ENCODE measurements around the gene FEM1C. TPM values are rescaled to one million over a fixed set of nuclear protein-coding genes. Genes with fewer than 3 reads are reported as not detected.

FEM1C gene
- total RNA-seq, 1 experiment from 2014 or later: 27.5 TPM

- no TSS peak for BruUV-seq (replicated peaks)
- Histone ChIP-seq H2AFZ (ENCODE audit: low read depth, low read length, poor library complexity, severe bottlenecking) (peak overlapping the region; percentile 84), H3K4me3 (replicated peaks in 1 of 2; ENCODE audit: low read depth in 1 of 2, low read length in 2 of 2) (no peak overlapping the region), H3K9ac (ENCODE audit: low read length) (no peak overlapping the region), H3K27me3 (ENCODE audit: insufficient read depth, low read length) (no peaks in the 10 kb centered on the region), H3K36me3 (ENCODE audit: control insufficient read depth in 1 of 2, insufficient read depth in 2 of 2, low read length in 2 of 2) (no peaks in the 10 kb centered on the region), H3K9me3 (ENCODE audit: control insufficient read depth in 1 of 2, insufficient read depth in 1 of 2, low read depth in 1 of 2, low read length in 2 of 2) (no peaks in the 10 kb centered on the region), H3K9me2 (ENCODE audit: insufficient read depth) (no peaks in the 10 kb centered on the region), H4K20me1 (ENCODE audit: insufficient read depth) (no peaks in the 10 kb centered on the region), H3K79me2 (ENCODE audit: insufficient read depth, low read length) (no peaks in the 10 kb centered on the region), H3K4me2 (ENCODE audit: low read length) (peak overlapping the region; percentile 37), H3K4me1 (ENCODE audit: control insufficient read depth in 1 of 2, insufficient read depth in 2 of 2, low read length in 2 of 2) (peaks cover 0 to 14% of the 10 kb centered on the region in 2 experiments; a peak in 2 of 4 replicates), H3K27ac (ENCODE audit: low read depth, low read length) (no peak overlapping the region)
- DNase-seq (ENCODE audit: low read depth, low spot score) (no peak), ATAC-seq (no peak)
- TF ChIP-seq CBX3 (IDR thresholded peaks at IDR 0.05; ENCODE audit: low read depth): 0 out of 2 replicates have a peak, but pooled peaks have one; percentile 34
- no peak for TF ChIP-seq CTCF (IDR thresholded peaks at IDR 0.05 in 2 of 3, conservative IDR thresholded peaks at IDR 0.05 in 1 of 3; ENCODE audit: borderline replicate concordance in 1 of 3, insufficient read depth in 1 of 3, low read depth in 2 of 3, low read length in 2 of 3)
- ChIA-PET CTCF (no interaction called here), POLR2A (interaction anchor here (0.9 kb wide), 1 partner anchor 23 kb away, joined by 3 read pairs; no protein-coding TSS in a partner anchor), RAD21 (ENCODE audit: low non-redundant PET in 1 of 2, low total read pairs in 2 of 2, uncharacterized antibody in 2 of 2, unreplicated experiment in 2 of 2) (no interaction called here)
- intact Hi-C loops (cut with micrococcal nuclease): loop anchor here (2.0 kb wide), 1 partner anchor 19 kb away; no protein-coding TSS in a partner anchor
Measured at GRCh38 chr5:115551415-115551814, 6.8 kb upstream of the FEM1C start.

- no peak for ATAC-seq
- Histone ChIP-seq H3K27ac (ENCODE audit: low read depth, low read length) (no peak overlapping the region), H3K36me3 (ENCODE audit: control insufficient read depth in 1 of 2, insufficient read depth in 2 of 2, low read length in 2 of 2) (no peaks in the 10 kb centered on the region), H3K4me2 (ENCODE audit: low read length) (no peak overlapping the region), H4K20me1 (ENCODE audit: insufficient read depth) (no peaks in the 10 kb centered on the region), H3K9me3 (ENCODE audit: control insufficient read depth in 1 of 2, insufficient read depth in 1 of 2, low read depth in 1 of 2, low read length in 2 of 2) (peaks cover 0 to 5% of the 10 kb centered on the region in 2 experiments; a peak in 1 of 4 replicates), H3K79me2 (ENCODE audit: insufficient read depth, low read length) (peaks cover 4% of the 10 kb centered on the region), H3K9me2 (ENCODE audit: insufficient read depth) (no peaks in the 10 kb centered on the region), H3K27me3 (ENCODE audit: insufficient read depth, low read length) (no peaks in the 10 kb centered on the region), H2AFZ (ENCODE audit: low read depth, low read length, poor library complexity, severe bottlenecking) (peak overlapping the region; percentile 30), H3K4me3 (replicated peaks in 1 of 2; ENCODE audit: low read depth in 1 of 2, low read length in 2 of 2) (no peak overlapping the region), H3K9ac (ENCODE audit: low read length) (no peak overlapping the region), H3K4me1 (ENCODE audit: control insufficient read depth in 1 of 2, insufficient read depth in 2 of 2, low read length in 2 of 2) (peaks cover 0 to 20% of the 10 kb centered on the region in 2 experiments; a peak in 2 of 4 replicates)
- intact Hi-C loops (cut with micrococcal nuclease): no loop called here
- DNase-seq (ENCODE audit: low read depth, low spot score): peak; percentile 22
- CTCF ChIA-PET: no interaction called here
- BruUV-seq (replicated peaks): no TSS peak
- RAD21 ChIA-PET (ENCODE audit: low non-redundant PET in 1 of 2, low total read pairs in 2 of 2, uncharacterized antibody in 2 of 2, unreplicated experiment in 2 of 2): no interaction called here
- POLR2A ChIA-PET: no interaction called here
- TF ChIP-seq POLR2A (IDR thresholded peaks at IDR 0.05; ENCODE audit: borderline replicate concordance, extremely low read depth, insufficient read depth, insufficient read length) (no peak), CTCF (IDR thresholded peaks at IDR 0.05 in 2 of 3, conservative IDR thresholded peaks at IDR 0.05 in 1 of 3; ENCODE audit: borderline replicate concordance in 1 of 3, insufficient read depth in 1 of 3, low read depth in 2 of 3, low read length in 2 of 3) (peak; percentile 19 to 39 (median 23); a peak in 2 of 6 replicates), RAD21 (IDR thresholded peaks at IDR 0.05; ENCODE audit: low read depth) (peak; percentile 62)
Measured at GRCh38 chr5:115549154-115549553, 4.6 kb upstream of the FEM1C start.

Measured in HCT116 (cell line).